ENCODE results near the gene UQCC5.

The UQCC5 gene

DNA sequence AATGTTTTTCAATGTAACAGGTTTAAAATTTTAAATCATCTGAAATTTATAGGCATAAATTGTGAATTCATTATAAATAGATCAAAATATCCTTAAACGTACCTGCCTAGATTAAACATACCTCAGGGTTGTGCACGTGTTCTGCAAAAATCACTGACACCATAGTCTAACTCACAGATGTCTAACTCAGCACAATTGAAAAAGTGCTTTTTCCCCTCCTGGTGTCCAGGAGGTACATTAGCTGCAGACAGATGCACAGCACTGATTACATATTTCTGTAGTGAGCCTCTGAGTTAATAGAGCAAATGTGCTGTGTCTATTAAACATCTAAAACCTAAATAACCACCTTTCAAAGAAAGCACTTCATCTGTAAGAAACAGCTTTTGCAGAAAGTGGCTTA is 10.7 kb downstream of the UQCC5 start:
- peak overlapping the region; percentile 77 for H3K27ac ChIP-seq

DNA sequence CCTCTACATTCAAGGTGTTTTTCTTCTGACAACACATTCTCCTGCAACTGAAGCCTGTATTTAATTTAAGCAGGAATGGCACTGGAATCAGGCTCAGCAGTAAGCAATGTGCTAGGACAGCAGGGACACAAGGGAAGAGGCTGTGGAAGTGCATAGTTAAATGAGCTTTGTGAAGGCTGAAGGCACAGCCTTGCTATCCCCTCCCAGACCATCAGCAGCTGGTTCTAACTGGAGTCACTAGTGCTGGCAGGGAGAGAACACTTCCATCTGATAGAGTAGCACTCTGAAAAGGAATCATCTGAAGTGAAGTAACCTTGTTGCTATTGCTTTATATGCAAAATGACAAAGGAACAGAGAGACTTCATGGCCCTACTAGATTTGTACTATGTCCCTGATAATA is 14.7 kb downstream of the UQCC5 start:
- Histone ChIP-seq H3K4me3 (IDR thresholded peaks at IDR 0.05; ENCODE audit: insufficient read depth, low read depth, low read length) (no peak overlapping the region), H3K4me1 (ENCODE audit: low read depth, poor library complexity, severe bottlenecking) (peaks cover 35% of the 10 kb centered on the region), H3K4me2 (no peak overlapping the region), H3K27ac (no peak overlapping the region), H2AFZ (ENCODE audit: low read depth) (no peak overlapping the region), H4K20me1 (ENCODE audit: insufficient read depth) (no peaks in the 10 kb centered on the region), H3K27me3 (ENCODE audit: insufficient read depth, low read depth) (no peaks in the 10 kb centered on the region), H3K79me2 (ENCODE audit: insufficient read depth, low read depth) (no peaks in the 10 kb centered on the region), H3K9ac (no peak overlapping the region), H3K36me3 (ENCODE audit: insufficient read depth) (no peaks in the 10 kb centered on the region)
- TF ChIP-seq, protein P1, sequence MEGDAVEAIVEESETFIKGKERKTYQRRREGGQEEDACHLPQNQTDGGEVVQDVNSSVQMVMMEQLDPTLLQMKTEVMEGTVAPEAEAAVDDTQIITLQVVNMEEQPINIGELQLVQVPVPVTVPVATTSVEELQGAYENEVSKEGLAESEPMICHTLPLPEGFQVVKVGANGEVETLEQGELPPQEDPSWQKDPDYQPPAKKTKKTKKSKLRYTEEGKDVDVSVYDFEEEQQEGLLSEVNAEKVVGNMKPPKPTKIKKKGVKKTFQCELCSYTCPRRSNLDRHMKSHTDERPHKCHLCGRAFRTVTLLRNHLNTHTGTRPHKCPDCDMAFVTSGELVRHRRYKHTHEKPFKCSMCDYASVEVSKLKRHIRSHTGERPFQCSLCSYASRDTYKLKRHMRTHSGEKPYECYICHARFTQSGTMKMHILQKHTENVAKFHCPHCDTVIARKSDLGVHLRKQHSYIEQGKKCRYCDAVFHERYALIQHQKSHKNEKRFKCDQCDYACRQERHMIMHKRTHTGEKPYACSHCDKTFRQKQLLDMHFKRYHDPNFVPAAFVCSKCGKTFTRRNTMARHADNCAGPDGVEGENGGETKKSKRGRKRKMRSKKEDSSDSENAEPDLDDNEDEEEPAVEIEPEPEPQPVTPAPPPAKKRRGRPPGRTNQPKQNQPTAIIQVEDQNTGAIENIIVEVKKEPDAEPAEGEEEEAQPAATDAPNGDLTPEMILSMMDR (conservative IDR thresholded peaks at IDR 0.05; ENCODE audit: low read depth, low read length): no peak

More for the DNA sequence above, 10.7 kb downstream of the UQCC5 start:
- peak overlapping the region; percentile 31; the same call in 1 of the 2 replicates for H3K9ac ChIP-seq
- H3K4me3 ChIP-seq (IDR thresholded peaks at IDR 0.05; ENCODE audit: insufficient read depth, low read depth, low read length): no peak overlapping the region
- TF ChIP-seq, protein P1 (conservative IDR thresholded peaks at IDR 0.05; ENCODE audit: low read depth, low read length): no peak
- no peaks in the 10 kb centered on the region for H3K27me3 ChIP-seq (ENCODE audit: insufficient read depth, low read depth)
- no peak overlapping the region for H2AFZ ChIP-seq (ENCODE audit: low read depth)
- no peaks in the 10 kb centered on the region for H4K20me1 ChIP-seq (ENCODE audit: insufficient read depth)
- no peaks in the 10 kb centered on the region for H3K79me2 ChIP-seq (ENCODE audit: insufficient read depth, low read depth)
- peak overlapping the region; percentile 68 for H3K4me2 ChIP-seq
- no peaks in the 10 kb centered on the region for H3K36me3 ChIP-seq (ENCODE audit: insufficient read depth)
- H3K4me1 ChIP-seq (ENCODE audit: low read depth, poor library complexity, severe bottlenecking): peaks cover 53% of the 10 kb centered on the region

GRCh38 chr3:52552089-52552488 is 15.7 kb downstream of the UQCC5 start:
- H3K4me1 ChIP-seq (ENCODE audit: low read depth, poor library complexity, severe bottlenecking): peaks cover 25% of the 10 kb centered on the region
- H3K27ac ChIP-seq: no peak overlapping the region
- no peak overlapping the region for H3K4me2 ChIP-seq
- H3K27me3 ChIP-seq (ENCODE audit: insufficient read depth, low read depth): no peaks in the 10 kb centered on the region
- no peaks in the 10 kb centered on the region for H3K36me3 ChIP-seq (ENCODE audit: insufficient read depth)
- TF ChIP-seq, protein P1 (conservative IDR thresholded peaks at IDR 0.05; ENCODE audit: low read depth, low read length): no peak
- no peak overlapping the region for H3K9ac ChIP-seq
- no peak overlapping the region for H2AFZ ChIP-seq (ENCODE audit: low read depth)
- H3K79me2 ChIP-seq (ENCODE audit: insufficient read depth, low read depth): no peaks in the 10 kb centered on the region
- no peak overlapping the region for H3K4me3 ChIP-seq (IDR thresholded peaks at IDR 0.05; ENCODE audit: insufficient read depth, low read depth, low read length)
- H4K20me1 ChIP-seq (ENCODE audit: insufficient read depth): no peaks in the 10 kb centered on the region

- Histone ChIP-seq H2AFZ (ENCODE audit: low read depth) (no peak overlapping the region), H3K9ac (no peak overlapping the region), H3K36me3 (ENCODE audit: insufficient read depth) (no peaks in the 10 kb centered on the region), H3K4me2 (no peak overlapping the region), H3K4me3 (IDR thresholded peaks at IDR 0.05; ENCODE audit: insufficient read depth, low read depth, low read length) (no peak overlapping the region), H3K79me2 (ENCODE audit: insufficient read depth, low read depth) (no peaks in the 10 kb centered on the region), H3K4me1 (ENCODE audit: low read depth, poor library complexity, severe bottlenecking) (peaks cover 5% of the 10 kb centered on the region), H3K27ac (no peak overlapping the region), H3K27me3 (ENCODE audit: insufficient read depth, low read depth) (no peaks in the 10 kb centered on the region), H4K20me1 (ENCODE audit: insufficient read depth) (no peaks in the 10 kb centered on the region)
- TF ChIP-seq, protein P1 (conservative IDR thresholded peaks at IDR 0.05; ENCODE audit: low read depth, low read length): no peak
Observed at GRCh38 chr3:52554026-52554755, 17.8 kb downstream of the UQCC5 start.
